ENCODE data around the gene TRAPPC4. TPM values are rescaled to one million over a fixed set of nuclear protein-coding genes. Genes with fewer than 3 reads are reported as not detected.
A peak's percentile ranks its signal among the peaks of the same experiment; 100 is the strongest.
"Not testable (repeated sequence)": the region's sequence is repeated elsewhere in the genome, so short reads cannot be mapped to it uniquely, and the experiment has no call there.

The TRAPPC4 gene
- total RNA-seq, 6 experiments from 2014 or later, result 71.7 to 92.6 (median 81.4) TPM

- no peak for DNase-seq
- H3K27ac Mint-ChIP-seq, result peak overlapping the region; percentile 94
These were observed 3.4 kb upstream of the TRAPPC4 start for GRCh38 chr11:119015054-119015611.

GRCh38 chr11:119016216-119017009 is 2.2 kb upstream of the TRAPPC4 start:
- H3K4me3 Mint-ChIP-seq, result peak overlapping the region; percentile 98

More at GRCh38 chr11:119015054-119015611, 3.4 kb upstream of the TRAPPC4 start:
- H3K9me3 Mint-ChIP-seq, result no peaks in the 10 kb centered on the region
- peaks cover 3% of the 10 kb centered on the region for H3K27me3 Mint-ChIP-seq (ENCODE audit: insufficient read depth)
- peak overlapping the region; percentile 4; the same call in 1 of the 2 replicates for H3K4me3 Mint-ChIP-seq
- TF ChIP-seq CTCF (IDR thresholded peaks at IDR 0.05), result peak; percentile 29; the same call in 1 of the 2 replicates
- peaks cover 54% of the 10 kb centered on the region for H3K36me3 Mint-ChIP-seq (ENCODE audit: low read depth)
- peaks cover 27% of the 10 kb centered on the region for H3K4me1 Mint-ChIP-seq (ENCODE audit: low read depth)

GRCh38 chr11:119017377-119017776 is 1.2 kb upstream of the TRAPPC4 start:
- DNase-seq; H3K9me3 Mint-ChIP-seq; H3K27me3 Mint-ChIP-seq (ENCODE audit: insufficient read depth): not testable (repeated sequence)
- H3K4me3 Mint-ChIP-seq, result peak overlapping the region; percentile 98
- H3K27ac Mint-ChIP-seq, result peak overlapping the region; percentile 94
- H3K36me3 Mint-ChIP-seq (ENCODE audit: low read depth), result peaks cover 60% of the 10 kb centered on the region
- H3K4me1 Mint-ChIP-seq (ENCODE audit: low read depth), result peaks cover 37% of the 10 kb centered on the region

More at GRCh38 chr11:119016216-119017009, 2.2 kb upstream of the TRAPPC4 start:
- H3K4me1 Mint-ChIP-seq (ENCODE audit: low read depth), result peaks cover 34% of the 10 kb centered on the region
- no peak for TF ChIP-seq CTCF (IDR thresholded peaks at IDR 0.05)
- H3K27me3 Mint-ChIP-seq (ENCODE audit: insufficient read depth), result peaks cover 3% of the 10 kb centered on the region
- H3K36me3 Mint-ChIP-seq (ENCODE audit: low read depth), result peaks cover 59% of the 10 kb centered on the region
- no peak for DNase-seq
- H3K9me3 Mint-ChIP-seq, result no peaks in the 10 kb centered on the region
- H3K27ac Mint-ChIP-seq, result peak overlapping the region; percentile 94

- H3K27me3 Mint-ChIP-seq (ENCODE audit: insufficient read depth), result peaks cover 5% of the 10 kb centered on the region
- H3K27ac Mint-ChIP-seq, result peak overlapping the region; percentile 94
- TF ChIP-seq CTCF (IDR thresholded peaks at IDR 0.05), result no peak
- peaks cover 64% of the 10 kb centered on the region for H3K36me3 Mint-ChIP-seq (ENCODE audit: low read depth)
- H3K4me1 Mint-ChIP-seq (ENCODE audit: low read depth), result peaks cover 52% of the 10 kb centered on the region
- H3K4me3 Mint-ChIP-seq, result peak overlapping the region; percentile 98
- no peaks in the 10 kb centered on the region for H3K9me3 Mint-ChIP-seq
- DNase-seq, result no peak
These were observed 1.4 kb downstream of the TRAPPC4 start for GRCh38 chr11:119019996-119020395.

GRCh38 chr11:119021631-119022030 is 3.1 kb downstream of the TRAPPC4 start:
- Mint-ChIP-seq H3K27me3 (ENCODE audit: insufficient read depth) (peaks cover 5% of the 10 kb centered on the region), H3K4me3 (no peak overlapping the region)

More at GRCh38 chr11:119021631-119022030, 3.1 kb downstream of the TRAPPC4 start:
- Mint-ChIP-seq H3K36me3 (ENCODE audit: low read depth) (peaks cover 48% of the 10 kb centered on the region), H3K4me1 (ENCODE audit: low read depth) (peaks cover 36% of the 10 kb centered on the region), H3K27ac (no peak overlapping the region), H3K9me3 (no peaks in the 10 kb centered on the region)
- no peak for DNase-seq
- TF ChIP-seq CTCF (IDR thresholded peaks at IDR 0.05), result no peak
